Measurements from ENCODE around the gene ZGPAT.

- TF ChIP-seq CTCF (IDR thresholded peaks at IDR 0.05), result no peak
- no peak for TF ChIP-seq POLR2A (IDR thresholded peaks at IDR 0.05)
- TF ChIP-seq POLR2AphosphoS5 (IDR thresholded peaks at IDR 0.05), result no peak
These were observed 57.4 kb downstream of the ZGPAT start for GRCh38 chr20:63765082-63765873.

All from transverse colon (tissue), 4 donors.